GM23338 (cell line): ENCODE measurements around the gene TGM2. TPM values are rescaled to one million over a fixed set of nuclear protein-coding genes. Genes with fewer than 3 reads are reported as not detected.

Experiments
- ATAC-seq: fragments of 200-7000 bp; cut with Tn5 transposase; 3 replicates; pipeline ENCODE4 v1.9.1; 2020
- DNase-seq: peaks from one replicate; pipeline ENCODE4 v3.0.0-alpha.2; 2015; ENCODE audit warnings: low spot score
- H2AFZ ChIP-seq: fragments of 200-600 bp; sonication (generic); 2 replicates; pipeline ENCODE4 v1.8.0; 2016; ENCODE audit warnings: antibody characterized with exemption, mild to moderate bottlenecking, moderate library complexity
- H3F3A ChIP-seq: fragments of 200-600 bp; sonication (generic); replicated peaks from 2 replicates; pipeline ENCODE4 v1.8.0; 2017; ENCODE audit warnings: antibody characterized with exemption, mixed run types, low read depth
- H3K27ac ChIP-seq: fragments of 200-600 bp; sonication (generic); 2 replicates; pipeline ENCODE4 v1.6.1; 2016; ENCODE audit warnings: low read depth
- H3K27me3 ChIP-seq: fragments of 200-600 bp; sonication (generic); 2 replicates; pipeline ENCODE4 v1.8.0; 2016; ENCODE audit warnings: mild to moderate bottlenecking, mixed run types, moderate library complexity; ENCODE audit not compliant: insufficient read depth
- H3K36me3 ChIP-seq: fragments of 200-600 bp; sonication (generic); 2 replicates; pipeline ENCODE4 v1.8.0; 2016; ENCODE audit warnings: mild to moderate bottlenecking; ENCODE audit not compliant: insufficient read depth
- H3K4me1 ChIP-seq: fragments of 200-600 bp; sonication (generic); 2 replicates; pipeline ENCODE4 v1.8.0; 2016; ENCODE audit warnings: mild to moderate bottlenecking, moderate library complexity; ENCODE audit not compliant: insufficient read depth
- H3K4me2 ChIP-seq: fragments of 200-600 bp; sonication (generic); 2 replicates; pipeline ENCODE4 v1.7.1; 2017; ENCODE audit warnings: mixed run types
- H3K4me3 ChIP-seq: fragments of 200-600 bp; sonication (generic); 2 replicates; pipeline ENCODE4 v1.6.1; 2016; ENCODE audit warnings: mixed run types
- H3K79me2 ChIP-seq: fragments of 200-600 bp; sonication (generic); replicated peaks from 2 replicates; pipeline ENCODE4 v1.8.0; 2017; ENCODE audit warnings: mild to moderate bottlenecking; ENCODE audit not compliant: insufficient read depth
- H3K9me2 ChIP-seq: fragments of 200-600 bp; sonication (generic); 2 replicates; pipeline ENCODE4 v1.8.0; 2017; ENCODE audit not compliant: insufficient read depth
- H4K20me1 ChIP-seq: fragments of 200-600 bp; sonication (generic); replicated peaks from 2 replicates; pipeline ENCODE4 v1.8.0; 2017; ENCODE audit warnings: mild to moderate bottlenecking; ENCODE audit not compliant: insufficient read depth
- H3K27ac Mint-ChIP-seq: 2 replicates; pipeline ENCODE4 v1.8.0; 2020; ENCODE audit warnings: inconsistent platforms, mild to moderate bottlenecking, moderate library complexity, mixed read lengths
- H3K27me3 Mint-ChIP-seq: 3 replicates; pipeline ENCODE4 v1.8.0; 2022; ENCODE audit warnings: low read depth, mild to moderate bottlenecking, moderate library complexity, mixed read lengths, inconsistent platforms; ENCODE audit not compliant: insufficient read depth, poor library complexity
- H3K36me3 Mint-ChIP-seq: 3 replicates; pipeline ENCODE4 v1.8.0; 2021; ENCODE audit warnings: low read depth, mild to moderate bottlenecking, inconsistent platforms, moderate library complexity, mixed read lengths
- H3K4me1 Mint-ChIP-seq: 3 replicates; pipeline ENCODE4 v1.8.0; 2020; ENCODE audit warnings: mild to moderate bottlenecking, inconsistent platforms, mixed read lengths
- H3K4me3 Mint-ChIP-seq: 3 replicates; pipeline ENCODE4 v1.8.0; 2021; ENCODE audit warnings: moderate library complexity, mild to moderate bottlenecking, inconsistent platforms, mixed read lengths
- H3K9me3 Mint-ChIP-seq: 3 replicates; pipeline ENCODE4 v1.8.0; 2020; ENCODE audit warnings: moderate library complexity, mild to moderate bottlenecking, inconsistent platforms, mixed read lengths
- CREB1 ChIP-seq: fragments of 250-450 bp; sonication (Bioruptor Pico); IDR thresholded peaks from 2 replicates; pipeline ENCODE4 v1.5.0; 2020; ENCODE audit warnings: low read depth, mild to moderate bottlenecking, moderate library complexity
- ETS1 ChIP-seq: IDR thresholded peaks from 2 replicates; pipeline ENCODE4 v1.6.1; 2016; ENCODE audit warnings: antibody characterized with exemption
- EZH2 ChIP-seq: fragments of 200-600 bp; sonication (generic); IDR thresholded peaks from one replicate; pipeline ENCODE4 v1.8.0; 2017; ENCODE audit warnings: antibody characterized with exemption, mild to moderate bottlenecking, low read depth; ENCODE audit not compliant: unreplicated experiment
- EZH2phosphoT487 ChIP-seq: fragments of 200-600 bp; sonication (generic); IDR thresholded peaks from one replicate; pipeline ENCODE4 v1.8.1; 2018; ENCODE audit warnings: antibody characterized with exemption; ENCODE audit not compliant: unreplicated experiment
- JUNB ChIP-seq: IDR thresholded peaks from one replicate; pipeline ENCODE4 v1.6.1; 2016; ENCODE audit warnings: antibody characterized with exemption; ENCODE audit not compliant: unreplicated experiment
- NANOG ChIP-seq: IDR thresholded peaks from 2 replicates; pipeline ENCODE4 v1.6.1; 2016; ENCODE audit warnings: antibody characterized with exemption, borderline replicate concordance
- POLR2AphosphoS5 ChIP-seq: IDR thresholded peaks from 2 replicates; pipeline ENCODE4 v1.6.1; 2016; ENCODE audit warnings: antibody characterized with exemption, low read depth
- STAT1 ChIP-seq: IDR thresholded peaks from one replicate; pipeline ENCODE4 v1.6.1; 2016; ENCODE audit warnings: antibody characterized with exemption; ENCODE audit not compliant: unreplicated experiment
- ZNF114 ChIP-seq: fragments of 250-450 bp; sonication (Bioruptor Pico); IDR thresholded peaks from 2 replicates; pipeline ENCODE4 v1.5.0; 2020; ENCODE audit warnings: mild to moderate bottlenecking, moderate library complexity
- ZNF331 ChIP-seq: fragments of 250-450 bp; sonication (Bioruptor Pico); IDR thresholded peaks from 2 replicates; pipeline ENCODE4 v1.5.0; 2020; ENCODE audit warnings: low read depth, mild to moderate bottlenecking, moderate library complexity
- polyA plus RNA-seq: library from polyadenylated mRNA; unstranded; fragments of >200 nt; fragmentation: Nextera tagmentation; extraction: Ambion mirVana; gene quantifications from 2 replicates; pipeline ENCODE4 v1.2.1, GENCODE V29; 2016
- total RNA-seq: library from RNA; depleted of rRNA; stranded (reverse); fragments of >200 nt; shearing (Covaris generic); gene quantifications from 2 replicates; pipeline ENCODE4 v1.2.3, GENCODE V29; 2014
- TF ChIP-seq, protein P1 (sequence below): IDR thresholded peaks from one replicate; pipeline ENCODE4 v1.6.1; 2018; ENCODE audit warnings: antibody characterized with exemption; ENCODE audit not compliant: unreplicated experiment
- TF ChIP-seq, protein P2 (sequence below), 2 experiments: fragments of 200-600 bp in 1 of 2; sonication (generic) in 1 of 2; conservative IDR thresholded peaks; 2 replicates each; pipeline versions ENCODE4 v1.5.1 to v1.6.1; 2016 to 2017; ENCODE audit warnings: antibody characterized with exemption in 2 of 2, low read depth in 2 of 2, mild to moderate bottlenecking in 2 of 2, moderate library complexity in 1 of 2
- TF ChIP-seq, protein P3 (sequence below): fragments of 250-450 bp; sonication (Bioruptor Pico); IDR thresholded peaks from 2 replicates; pipeline ENCODE4 v1.5.0; 2020; ENCODE audit warnings: mild to moderate bottlenecking, moderate library complexity

TGM2 gene
- total and polyA plus RNA-seq, 2 experiments from 2014 or later = 0.45 to 1.0 TPM

DNA sequence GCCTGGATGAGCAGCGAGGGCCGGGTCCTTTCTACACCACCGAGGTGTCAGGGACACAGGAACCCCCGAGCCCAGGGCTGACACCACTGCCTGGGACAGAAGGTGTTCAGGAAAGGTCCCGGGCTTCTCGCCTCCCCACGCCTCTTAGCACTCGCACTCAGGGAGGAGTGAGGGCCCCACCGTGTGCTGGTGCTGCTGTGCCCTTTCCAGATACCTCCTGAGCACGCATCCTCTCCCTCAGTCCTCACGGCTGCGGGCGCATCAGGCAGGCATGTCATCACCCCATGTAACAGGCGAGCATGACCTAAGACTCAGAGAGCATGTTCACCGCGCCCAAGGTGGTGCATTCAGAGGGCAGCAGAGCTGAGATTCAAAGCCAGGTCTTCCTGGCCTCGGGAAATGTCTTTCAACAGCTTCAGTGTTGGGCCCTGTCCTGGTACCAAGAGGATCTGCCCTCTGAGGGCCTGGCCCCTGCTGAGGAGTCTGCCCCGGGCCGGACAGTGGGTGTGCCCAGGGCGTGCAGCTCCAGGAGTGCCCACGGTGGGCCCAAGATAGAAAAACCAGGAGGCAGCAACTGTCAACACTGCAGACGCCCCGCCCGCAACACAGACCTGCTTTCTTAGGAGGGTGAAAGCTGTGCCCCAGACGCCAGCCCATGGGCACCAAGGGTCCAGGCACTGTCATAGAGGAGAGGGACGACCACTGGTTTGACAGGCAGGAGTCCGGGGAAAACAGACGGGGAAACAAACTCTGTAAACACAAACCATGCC is 29.2 kb downstream of the TGM2 start:
- ATAC-seq = no peak
- no peaks in the 10 kb centered on the region for H3K27me3 Mint-ChIP-seq
- H3K4me1 ChIP-seq = peaks cover 5% of the 10 kb centered on the region; the same call in 1 of the 2 replicates
- no peak overlapping the region for H2AFZ ChIP-seq
- no peaks in the 10 kb centered on the region for H3K79me2 ChIP-seq
- H3K4me2 ChIP-seq = no peak overlapping the region
- H3K9me3 Mint-ChIP-seq = no peaks in the 10 kb centered on the region; the same call in 2 of the 3 replicates
- TF ChIP-seq ZNF114 (CRISPR knock-in tag) (no peak), EZH2phosphoT487 (no peak), ETS1 (no peak), POLR2AphosphoS5 (no peak), STAT1 (no peak), EZH2 (no peak), CREB1 (CRISPR knock-in tag) (no peak), JUNB (no peak), ZNF331 (no peak), NANOG (no peak)
- TF ChIP-seq, protein P1, sequence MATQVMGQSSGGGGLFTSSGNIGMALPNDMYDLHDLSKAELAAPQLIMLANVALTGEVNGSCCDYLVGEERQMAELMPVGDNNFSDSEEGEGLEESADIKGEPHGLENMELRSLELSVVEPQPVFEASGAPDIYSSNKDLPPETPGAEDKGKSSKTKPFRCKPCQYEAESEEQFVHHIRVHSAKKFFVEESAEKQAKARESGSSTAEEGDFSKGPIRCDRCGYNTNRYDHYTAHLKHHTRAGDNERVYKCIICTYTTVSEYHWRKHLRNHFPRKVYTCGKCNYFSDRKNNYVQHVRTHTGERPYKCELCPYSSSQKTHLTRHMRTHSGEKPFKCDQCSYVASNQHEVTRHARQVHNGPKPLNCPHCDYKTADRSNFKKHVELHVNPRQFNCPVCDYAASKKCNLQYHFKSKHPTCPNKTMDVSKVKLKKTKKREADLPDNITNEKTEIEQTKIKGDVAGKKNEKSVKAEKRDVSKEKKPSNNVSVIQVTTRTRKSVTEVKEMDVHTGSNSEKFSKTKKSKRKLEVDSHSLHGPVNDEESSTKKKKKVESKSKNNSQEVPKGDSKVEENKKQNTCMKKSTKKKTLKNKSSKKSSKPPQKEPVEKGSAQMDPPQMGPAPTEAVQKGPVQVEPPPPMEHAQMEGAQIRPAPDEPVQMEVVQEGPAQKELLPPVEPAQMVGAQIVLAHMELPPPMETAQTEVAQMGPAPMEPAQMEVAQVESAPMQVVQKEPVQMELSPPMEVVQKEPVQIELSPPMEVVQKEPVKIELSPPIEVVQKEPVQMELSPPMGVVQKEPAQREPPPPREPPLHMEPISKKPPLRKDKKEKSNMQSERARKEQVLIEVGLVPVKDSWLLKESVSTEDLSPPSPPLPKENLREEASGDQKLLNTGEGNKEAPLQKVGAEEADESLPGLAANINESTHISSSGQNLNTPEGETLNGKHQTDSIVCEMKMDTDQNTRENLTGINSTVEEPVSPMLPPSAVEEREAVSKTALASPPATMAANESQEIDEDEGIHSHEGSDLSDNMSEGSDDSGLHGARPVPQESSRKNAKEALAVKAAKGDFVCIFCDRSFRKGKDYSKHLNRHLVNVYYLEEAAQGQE = no peak
- TF ChIP-seq, protein P2, sequence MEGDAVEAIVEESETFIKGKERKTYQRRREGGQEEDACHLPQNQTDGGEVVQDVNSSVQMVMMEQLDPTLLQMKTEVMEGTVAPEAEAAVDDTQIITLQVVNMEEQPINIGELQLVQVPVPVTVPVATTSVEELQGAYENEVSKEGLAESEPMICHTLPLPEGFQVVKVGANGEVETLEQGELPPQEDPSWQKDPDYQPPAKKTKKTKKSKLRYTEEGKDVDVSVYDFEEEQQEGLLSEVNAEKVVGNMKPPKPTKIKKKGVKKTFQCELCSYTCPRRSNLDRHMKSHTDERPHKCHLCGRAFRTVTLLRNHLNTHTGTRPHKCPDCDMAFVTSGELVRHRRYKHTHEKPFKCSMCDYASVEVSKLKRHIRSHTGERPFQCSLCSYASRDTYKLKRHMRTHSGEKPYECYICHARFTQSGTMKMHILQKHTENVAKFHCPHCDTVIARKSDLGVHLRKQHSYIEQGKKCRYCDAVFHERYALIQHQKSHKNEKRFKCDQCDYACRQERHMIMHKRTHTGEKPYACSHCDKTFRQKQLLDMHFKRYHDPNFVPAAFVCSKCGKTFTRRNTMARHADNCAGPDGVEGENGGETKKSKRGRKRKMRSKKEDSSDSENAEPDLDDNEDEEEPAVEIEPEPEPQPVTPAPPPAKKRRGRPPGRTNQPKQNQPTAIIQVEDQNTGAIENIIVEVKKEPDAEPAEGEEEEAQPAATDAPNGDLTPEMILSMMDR (conservative IDR thresholded peaks at IDR 0.05; ENCODE audit: low read depth in 2 of 2) = no peak
- TF ChIP-seq, protein P3, sequence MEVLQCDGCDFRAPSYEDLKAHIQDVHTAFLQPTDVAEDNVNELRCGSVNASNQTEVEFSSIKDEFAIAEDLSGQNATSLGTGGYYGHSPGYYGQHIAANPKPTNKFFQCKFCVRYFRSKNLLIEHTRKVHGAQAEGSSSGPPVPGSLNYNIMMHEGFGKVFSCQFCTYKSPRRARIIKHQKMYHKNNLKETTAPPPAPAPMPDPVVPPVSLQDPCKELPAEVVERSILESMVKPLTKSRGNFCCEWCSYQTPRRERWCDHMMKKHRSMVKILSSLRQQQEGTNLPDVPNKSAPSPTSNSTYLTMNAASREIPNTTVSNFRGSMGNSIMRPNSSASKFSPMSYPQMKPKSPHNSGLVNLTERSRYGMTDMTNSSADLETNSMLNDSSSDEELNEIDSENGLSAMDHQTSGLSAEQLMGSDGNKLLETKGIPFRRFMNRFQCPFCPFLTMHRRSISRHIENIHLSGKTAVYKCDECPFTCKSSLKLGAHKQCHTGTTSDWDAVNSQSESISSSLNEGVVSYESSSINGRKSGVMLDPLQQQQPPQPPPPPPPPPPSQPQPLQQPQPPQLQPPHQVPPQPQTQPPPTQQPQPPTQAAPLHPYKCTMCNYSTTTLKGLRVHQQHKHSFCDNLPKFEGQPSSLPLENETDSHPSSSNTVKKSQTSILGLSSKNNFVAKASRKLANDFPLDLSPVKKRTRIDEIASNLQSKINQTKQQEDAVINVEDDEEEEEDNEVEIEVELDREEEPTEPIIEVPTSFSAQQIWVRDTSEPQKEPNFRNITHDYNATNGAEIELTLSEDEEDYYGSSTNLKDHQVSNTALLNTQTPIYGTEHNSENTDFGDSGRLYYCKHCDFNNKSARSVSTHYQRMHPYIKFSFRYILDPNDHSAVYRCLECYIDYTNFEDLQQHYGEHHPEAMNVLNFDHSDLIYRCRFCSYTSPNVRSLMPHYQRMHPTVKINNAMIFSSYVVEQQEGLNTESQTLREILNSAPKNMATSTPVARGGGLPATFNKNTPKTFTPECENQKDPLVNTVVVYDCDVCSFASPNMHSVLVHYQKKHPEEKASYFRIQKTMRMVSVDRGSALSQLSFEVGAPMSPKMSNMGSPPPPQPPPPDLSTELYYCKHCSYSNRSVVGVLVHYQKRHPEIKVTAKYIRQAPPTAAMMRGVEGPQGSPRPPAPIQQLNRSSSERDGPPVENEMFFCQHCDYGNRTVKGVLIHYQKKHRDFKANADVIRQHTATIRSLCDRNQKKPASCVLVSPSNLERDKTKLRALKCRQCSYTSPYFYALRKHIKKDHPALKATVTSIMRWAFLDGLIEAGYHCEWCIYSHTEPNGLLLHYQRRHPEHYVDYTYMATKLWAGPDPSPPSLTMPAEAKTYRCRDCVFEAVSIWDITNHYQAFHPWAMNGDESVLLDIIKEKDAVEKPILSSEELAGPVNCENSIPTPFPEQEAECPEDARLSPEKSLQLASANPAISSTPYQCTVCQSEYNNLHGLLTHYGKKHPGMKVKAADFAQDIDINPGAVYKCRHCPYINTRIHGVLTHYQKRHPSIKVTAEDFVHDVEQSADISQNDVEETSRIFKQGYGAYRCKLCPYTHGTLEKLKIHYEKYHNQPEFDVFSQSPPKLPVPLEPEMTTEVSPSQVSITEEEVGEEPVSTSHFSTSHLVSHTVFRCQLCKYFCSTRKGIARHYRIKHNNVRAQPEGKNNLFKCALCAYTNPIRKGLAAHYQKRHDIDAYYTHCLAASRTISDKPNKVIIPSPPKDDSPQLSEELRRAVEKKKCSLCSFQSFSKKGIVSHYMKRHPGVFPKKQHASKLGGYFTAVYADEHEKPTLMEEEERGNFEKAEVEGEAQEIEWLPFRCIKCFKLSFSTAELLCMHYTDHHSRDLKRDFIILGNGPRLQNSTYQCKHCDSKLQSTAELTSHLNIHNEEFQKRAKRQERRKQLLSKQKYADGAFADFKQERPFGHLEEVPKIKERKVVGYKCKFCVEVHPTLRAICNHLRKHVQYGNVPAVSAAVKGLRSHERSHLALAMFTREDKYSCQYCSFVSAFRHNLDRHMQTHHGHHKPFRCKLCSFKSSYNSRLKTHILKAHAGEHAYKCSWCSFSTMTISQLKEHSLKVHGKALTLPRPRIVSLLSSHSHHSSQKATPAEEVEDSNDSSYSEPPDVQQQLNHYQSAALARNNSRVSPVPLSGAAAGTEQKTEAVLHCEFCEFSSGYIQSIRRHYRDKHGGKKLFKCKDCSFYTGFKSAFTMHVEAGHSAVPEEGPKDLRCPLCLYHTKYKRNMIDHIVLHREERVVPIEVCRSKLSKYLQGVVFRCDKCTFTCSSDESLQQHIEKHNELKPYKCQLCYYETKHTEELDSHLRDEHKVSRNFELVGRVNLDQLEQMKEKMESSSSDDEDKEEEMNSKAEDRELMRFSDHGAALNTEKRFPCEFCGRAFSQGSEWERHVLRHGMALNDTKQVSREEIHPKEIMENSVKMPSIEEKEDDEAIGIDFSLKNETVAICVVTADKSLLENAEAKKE (CRISPR knock-in tag) = no peak
- no peaks in the 10 kb centered on the region for H3F3A ChIP-seq
- H3K4me3 Mint-ChIP-seq = no peak overlapping the region
- no peaks in the 10 kb centered on the region for H3K9me2 ChIP-seq
- H3K4me1 Mint-ChIP-seq = peaks cover 3% of the 10 kb centered on the region; the same call in 2 of the 3 replicates
- DNase-seq = no peak
- no peak overlapping the region for H3K27ac Mint-ChIP-seq
- H3K4me3 ChIP-seq = no peak overlapping the region
- no peaks in the 10 kb centered on the region for H3K27me3 ChIP-seq
- H3K27ac ChIP-seq = no peak overlapping the region
- H3K36me3 Mint-ChIP-seq = no peaks in the 10 kb centered on the region
- no peaks in the 10 kb centered on the region for H3K36me3 ChIP-seq
- no peaks in the 10 kb centered on the region for H4K20me1 ChIP-seq
